ENCODE results near the gene LHPP.

Gene LHPP

DNA sequence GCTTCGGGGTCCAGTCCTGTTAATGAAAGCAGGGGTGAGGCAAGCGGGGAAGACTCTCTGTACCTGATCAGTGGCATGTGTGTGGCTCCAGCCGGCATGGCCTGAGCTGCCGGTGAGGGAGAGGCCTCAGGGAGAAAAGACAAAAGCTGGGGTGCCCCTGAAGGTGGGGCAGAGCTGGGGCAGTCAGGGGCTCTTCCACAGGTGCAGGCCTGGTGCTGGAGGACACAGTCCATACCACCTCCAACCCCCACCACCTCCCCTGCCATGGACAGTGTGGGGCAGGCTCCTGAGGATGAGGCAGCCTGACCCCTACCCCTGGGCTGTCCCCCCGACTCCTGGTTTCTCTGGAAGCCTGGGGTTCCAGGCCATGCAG, 129.5 kb downstream of the LHPP start:
- no peak for DNase-seq (ENCODE audit: low read depth, low spot score)
- Histone ChIP-seq H3K9ac (ENCODE audit: insufficient read length) (no peak overlapping the region), H3K9me3 (ENCODE audit: low read depth, low read length) (no peaks in the 10 kb centered on the region), H3K4me3 (no peak overlapping the region), H3K36me3 (ENCODE audit: insufficient read depth, low read length) (no peaks in the 10 kb centered on the region), H3K27ac (no peak overlapping the region)
- TF ChIP-seq EZH2 (IDR thresholded peaks at IDR 0.05) (no peak), POLR2AphosphoS5 (IDR thresholded peaks at IDR 0.05; ENCODE audit: borderline replicate concordance, low read depth, low read length) (no peak), FOXP2 (optimal IDR thresholded peaks at IDR 0.05; ENCODE audit: control extremely low read depth, extremely low read length, insufficient read depth) (no peak)

DNA sequence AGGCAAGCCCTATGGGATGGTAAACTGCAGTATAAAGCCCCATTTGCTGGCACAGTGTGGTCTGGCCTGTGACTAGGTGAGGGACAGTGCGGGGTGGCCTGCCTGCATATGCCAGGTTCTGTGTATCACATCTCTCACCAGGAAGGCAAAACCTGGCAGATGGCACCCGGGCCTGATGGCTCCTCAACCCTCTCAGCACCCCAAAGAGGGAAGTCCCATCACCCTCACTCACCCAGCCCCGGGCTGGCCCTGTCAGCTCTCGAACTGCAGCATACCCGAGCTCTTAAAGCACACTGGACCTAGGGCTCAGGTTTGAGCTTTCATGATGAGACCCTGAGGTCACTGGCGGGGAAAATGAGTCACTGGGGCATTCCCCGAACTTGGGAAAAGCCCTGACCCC, 130.5 kb downstream of the LHPP start:
- H3K9ac ChIP-seq (ENCODE audit: insufficient read length), result no peak overlapping the region
- H3K36me3 ChIP-seq (ENCODE audit: insufficient read depth, low read length), result no peaks in the 10 kb centered on the region
- no peak for TF ChIP-seq EZH2 (IDR thresholded peaks at IDR 0.05)
- no peak for TF ChIP-seq POLR2AphosphoS5 (IDR thresholded peaks at IDR 0.05; ENCODE audit: borderline replicate concordance, low read depth, low read length)
- no peak for TF ChIP-seq FOXP2 (optimal IDR thresholded peaks at IDR 0.05; ENCODE audit: control extremely low read depth, extremely low read length, insufficient read depth)
- DNase-seq (ENCODE audit: low read depth, low spot score), result no peak
- H3K4me3 ChIP-seq, result no peak overlapping the region
- H3K27ac ChIP-seq, result no peak overlapping the region
- H3K9me3 ChIP-seq (ENCODE audit: low read depth, low read length), result no peaks in the 10 kb centered on the region

DNA sequence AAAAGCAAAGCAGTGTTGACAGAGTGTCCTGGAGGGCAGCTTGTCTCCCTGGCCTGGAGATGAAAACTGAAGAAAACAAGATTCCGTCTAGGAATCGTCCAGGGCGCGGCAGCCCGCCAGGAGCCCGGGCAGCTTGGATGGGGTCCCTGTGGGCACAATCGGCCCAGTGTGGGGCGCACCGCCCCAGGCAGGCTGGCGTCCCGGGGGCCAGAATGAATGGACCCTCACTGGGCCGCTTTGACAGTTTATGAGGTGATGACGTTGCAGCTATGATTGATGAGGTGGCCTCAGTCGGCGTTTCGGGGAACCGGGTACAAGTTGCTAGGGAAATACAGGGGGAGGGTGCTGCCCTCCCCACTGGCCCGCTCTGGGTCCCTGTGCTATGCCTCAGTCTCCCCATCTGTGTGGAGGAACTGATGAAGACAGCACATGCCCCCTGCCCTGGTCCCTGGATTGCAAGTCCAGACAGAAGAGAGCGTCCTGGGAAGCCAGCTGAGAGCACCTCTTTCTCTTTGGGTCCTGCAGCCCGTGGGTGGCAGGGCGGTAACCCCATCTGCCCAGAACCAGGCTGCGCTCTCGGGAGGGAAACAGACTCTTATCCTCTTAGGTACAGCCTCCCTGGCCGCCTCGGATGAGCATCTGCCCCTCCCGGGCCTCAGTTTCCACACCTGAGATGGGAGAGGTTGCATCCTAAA, 131.3 kb downstream of the LHPP start:
- TF ChIP-seq FOXP2 (optimal IDR thresholded peaks at IDR 0.05; ENCODE audit: control extremely low read depth, extremely low read length, insufficient read depth) (no peak), EZH2 (IDR thresholded peaks at IDR 0.05) (no peak), POLR2AphosphoS5 (IDR thresholded peaks at IDR 0.05; ENCODE audit: borderline replicate concordance, low read depth, low read length) (no peak)
- no peak overlapping the region for H3K4me3 ChIP-seq

DNA sequence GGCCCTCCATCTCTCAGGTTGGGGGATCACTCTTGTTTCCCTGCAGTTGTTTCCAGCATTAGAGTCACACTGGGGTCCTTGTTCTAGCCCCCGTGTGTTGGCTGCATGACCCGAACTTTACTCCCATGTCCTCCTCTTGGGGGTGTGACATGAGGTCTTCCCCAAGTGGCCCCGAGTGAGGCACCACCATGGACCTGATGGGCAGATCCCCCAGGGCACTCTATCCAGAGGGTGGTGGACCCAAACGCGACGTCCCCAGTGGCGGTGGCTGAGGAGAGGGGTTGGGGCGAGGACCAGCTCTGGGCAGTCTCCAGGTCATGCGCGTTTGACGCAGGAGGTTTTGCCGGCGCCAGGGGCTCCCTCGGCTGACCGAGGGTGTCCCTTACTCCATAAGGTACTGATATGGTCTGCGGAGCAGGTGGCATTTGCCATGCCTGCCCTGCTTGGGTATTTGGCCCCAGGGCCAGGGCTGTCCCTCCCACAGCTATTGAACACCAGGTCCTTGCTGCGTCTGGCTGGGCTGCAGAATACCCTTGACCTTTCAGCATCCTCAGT, 131.9 kb downstream of the LHPP start:
- H3K9me3 ChIP-seq (ENCODE audit: low read depth, low read length), result no peaks in the 10 kb centered on the region
- no peak overlapping the region for H3K9ac ChIP-seq (ENCODE audit: insufficient read length)
- no peak overlapping the region for H3K27ac ChIP-seq
- H3K4me3 ChIP-seq, result no peak overlapping the region
- no peak for DNase-seq (ENCODE audit: low read depth, low spot score)
- no peaks in the 10 kb centered on the region for H3K36me3 ChIP-seq (ENCODE audit: insufficient read depth, low read length)
- TF ChIP-seq EZH2 (IDR thresholded peaks at IDR 0.05) (no peak), FOXP2 (optimal IDR thresholded peaks at IDR 0.05; ENCODE audit: control extremely low read depth, extremely low read length, insufficient read depth) (no peak), POLR2AphosphoS5 (IDR thresholded peaks at IDR 0.05; ENCODE audit: borderline replicate concordance, low read depth, low read length) (no peak)

More for the DNA sequence above, 131.3 kb downstream of the LHPP start:
- Histone ChIP-seq H3K36me3 (ENCODE audit: insufficient read depth, low read length) (no peaks in the 10 kb centered on the region), H3K9me3 (ENCODE audit: low read depth, low read length) (no peaks in the 10 kb centered on the region), H3K9ac (ENCODE audit: insufficient read length) (no peak overlapping the region), H3K27ac (no peak overlapping the region)
- no peak for DNase-seq (ENCODE audit: low read depth, low spot score)

DNA sequence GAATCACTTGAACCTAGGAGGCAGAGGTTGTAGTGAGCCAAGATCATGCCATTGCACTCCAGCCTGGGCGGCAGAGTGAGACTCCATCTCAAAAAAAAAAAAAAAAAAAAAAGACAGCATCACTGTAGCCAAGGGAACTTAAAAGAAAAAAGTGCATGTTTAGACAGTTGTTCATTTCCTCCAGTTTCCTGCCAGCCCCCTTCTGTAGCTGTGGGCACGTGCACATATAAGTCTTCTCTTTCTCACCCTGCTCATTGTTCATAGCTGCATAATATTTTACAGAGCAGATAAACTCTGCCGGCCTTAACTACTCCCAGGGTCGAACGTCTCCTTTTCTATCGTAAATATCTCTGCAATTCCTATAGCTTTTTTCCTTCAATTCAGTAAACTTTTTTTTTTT, 132.6 kb downstream of the LHPP start:
- H3K9ac ChIP-seq (ENCODE audit: insufficient read length), result no peak overlapping the region

DNA sequence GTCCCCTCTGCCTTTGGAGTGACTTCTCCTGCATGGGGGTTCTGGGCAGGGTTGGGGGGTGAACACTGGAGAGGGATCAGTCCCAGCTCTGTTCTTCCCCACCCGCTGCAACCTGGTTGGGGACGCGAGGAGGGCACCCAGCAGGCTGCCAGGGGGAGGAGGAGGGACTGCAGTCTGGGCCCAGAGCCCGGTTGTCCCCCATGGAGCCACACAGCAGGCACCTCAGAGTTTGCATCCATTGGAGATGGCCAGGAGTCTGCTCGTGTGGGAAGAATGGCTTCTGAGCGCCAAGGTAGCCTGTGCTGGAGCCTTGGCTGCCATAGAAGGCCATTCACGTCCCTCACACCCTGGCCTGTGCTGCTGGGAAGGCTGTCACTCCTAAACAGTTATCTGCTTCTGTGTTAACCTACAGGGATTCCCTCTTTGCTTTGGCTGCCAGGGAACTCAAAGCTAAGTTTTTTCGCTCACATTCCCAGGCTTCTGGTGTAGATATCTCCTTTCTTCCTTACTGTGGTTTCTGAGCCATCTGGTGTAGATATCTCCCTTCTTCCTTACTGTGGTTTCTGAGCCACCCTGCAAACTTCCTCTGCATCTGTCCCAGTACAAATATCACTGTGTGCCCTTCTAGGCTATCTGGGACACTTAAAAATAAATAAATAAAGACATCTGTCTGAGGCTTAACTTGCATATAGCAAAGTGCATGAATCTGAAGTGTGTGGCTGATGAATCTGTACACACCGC, 133.7 kb downstream of the LHPP start:
- Histone ChIP-seq H3K4me3 (no peak overlapping the region), H3K27ac (no peak overlapping the region), H3K36me3 (ENCODE audit: insufficient read depth, low read length) (no peaks in the 10 kb centered on the region), H3K9ac (ENCODE audit: insufficient read length) (no peak overlapping the region), H3K9me3 (ENCODE audit: low read depth, low read length) (no peaks in the 10 kb centered on the region)
- no peak for TF ChIP-seq EZH2 (IDR thresholded peaks at IDR 0.05)
- no peak for TF ChIP-seq POLR2AphosphoS5 (IDR thresholded peaks at IDR 0.05; ENCODE audit: borderline replicate concordance, low read depth, low read length)
- no peak for TF ChIP-seq FOXP2 (optimal IDR thresholded peaks at IDR 0.05; ENCODE audit: control extremely low read depth, extremely low read length, insufficient read depth)
- DNase-seq (ENCODE audit: low read depth, low spot score), result no peak

More for the DNA sequence above, 132.6 kb downstream of the LHPP start:
- TF ChIP-seq FOXP2 (optimal IDR thresholded peaks at IDR 0.05; ENCODE audit: control extremely low read depth, extremely low read length, insufficient read depth) (no peak), EZH2 (IDR thresholded peaks at IDR 0.05) (no peak)
- Histone ChIP-seq H3K4me3 (no peak overlapping the region), H3K9me3 (ENCODE audit: low read depth, low read length) (no peaks in the 10 kb centered on the region), H3K27ac (no peak overlapping the region), H3K36me3 (ENCODE audit: insufficient read depth, low read length) (no peaks in the 10 kb centered on the region)
- no peak for DNase-seq (ENCODE audit: low read depth, low spot score)

DNA sequence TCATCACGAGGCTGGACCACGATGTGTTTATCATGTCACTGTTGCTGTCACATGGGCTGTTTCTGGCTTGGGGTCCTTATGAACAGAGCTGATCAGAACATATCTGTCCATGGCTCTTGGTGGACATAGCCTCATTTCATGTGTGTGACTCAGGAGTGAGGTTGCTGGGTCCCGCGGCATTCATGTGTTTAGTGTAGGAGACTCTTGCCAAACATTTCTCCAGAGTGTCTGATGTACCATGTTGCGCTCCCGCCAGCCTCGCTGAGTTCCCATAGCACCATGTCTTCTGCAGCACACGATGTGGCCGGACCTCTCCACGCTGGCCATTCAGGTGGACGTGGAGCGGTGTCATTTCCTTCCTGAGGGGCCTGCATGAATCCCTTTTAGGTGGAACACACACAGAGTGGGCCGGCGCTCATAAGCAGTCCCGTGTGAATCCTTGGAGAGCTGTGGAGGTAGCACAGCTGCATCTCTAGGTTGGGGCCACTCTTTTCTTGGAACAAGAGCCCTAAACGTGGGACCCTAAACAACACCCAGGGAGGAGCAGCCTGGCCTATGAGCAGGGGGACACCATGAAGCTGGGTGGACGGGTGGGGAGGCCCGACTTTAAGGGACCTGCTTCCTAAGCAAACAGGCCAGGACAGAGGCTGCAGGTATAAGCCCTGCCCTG, 134.6 kb downstream of the LHPP start:
- H3K9me3 ChIP-seq (ENCODE audit: low read depth, low read length), result no peaks in the 10 kb centered on the region
- TF ChIP-seq POLR2AphosphoS5 (IDR thresholded peaks at IDR 0.05; ENCODE audit: borderline replicate concordance, low read depth, low read length) (no peak), EZH2 (IDR thresholded peaks at IDR 0.05) (no peak), FOXP2 (optimal IDR thresholded peaks at IDR 0.05; ENCODE audit: control extremely low read depth, extremely low read length, insufficient read depth) (no peak)
- no peak overlapping the region for H3K9ac ChIP-seq (ENCODE audit: insufficient read length)
- DNase-seq (ENCODE audit: low read depth, low spot score), result no peak
- no peaks in the 10 kb centered on the region for H3K36me3 ChIP-seq (ENCODE audit: insufficient read depth, low read length)
- H3K27ac ChIP-seq, result no peak overlapping the region
- H3K4me3 ChIP-seq, result no peak overlapping the region

All from SK-N-MC (cell line).